GM18861 (cell line): ENCODE measurements around the gene NDUFS2.
"Not testable (repeated sequence)": the region's sequence is repeated elsewhere in the genome, so short reads cannot be mapped to it uniquely, and the experiment has no call there.

Experiments used
- ATAC-seq: cut with Tn5 transposase; IDR thresholded peaks from one replicate; pipeline ENCODE4 v1.9.1; 2021; ENCODE audit not compliant: unreplicated experiment

The NDUFS2 gene

GRCh38 chr1:161242313-161242712 lies 40.1 kb downstream of the NDUFS2 start:
- ATAC-seq, result no peak

- no peak for ATAC-seq
Measured at GRCh38 chr1:161244888-161245287, 42.7 kb downstream of the NDUFS2 start.

- ATAC-seq, result not testable (repeated sequence)
Measured at GRCh38 chr1:161250100-161250499, 47.9 kb downstream of the NDUFS2 start.

- no peak for ATAC-seq
Measured at GRCh38 chr1:161250829-161251228, 48.7 kb downstream of the NDUFS2 start.

- no peak for ATAC-seq
Measured at GRCh38 chr1:161251579-161251978, 49.4 kb downstream of the NDUFS2 start.

GRCh38 chr1:161255302-161255701 lies 53.1 kb downstream of the NDUFS2 start:
- ATAC-seq, result not testable (repeated sequence)

- ATAC-seq, result not testable (repeated sequence)
Measured at GRCh38 chr1:161255955-161256520, 53.9 kb downstream of the NDUFS2 start.

GRCh38 chr1:161257109-161257508 lies 54.9 kb downstream of the NDUFS2 start:
- ATAC-seq, result not testable (repeated sequence)

GRCh38 chr1:161258439-161259344 lies 56.5 kb downstream of the NDUFS2 start, which contains the start of gene PCP4L1:
PCP4L1 (plus strand) TSS chr1:161258745; CDS start chr1:161258975, 230 bp downstream.
- ATAC-seq, result no peak

- ATAC-seq, result no peak
Measured at GRCh38 chr1:161259345-161259702, 57.2 kb downstream of the NDUFS2 start.

- ATAC-seq, result no peak
Measured at GRCh38 chr1:161259765-161260164, 57.6 kb downstream of the NDUFS2 start.

GRCh38 chr1:161260376-161261260 lies 58.5 kb downstream of the NDUFS2 start:
- ATAC-seq, result no peak

- ATAC-seq, result no peak
Measured at GRCh38 chr1:161261261-161262235, 59.4 kb downstream of the NDUFS2 start.
